RPMI7951 (cell line): ENCODE results near the gene YEATS2. TPM values are rescaled to one million over a fixed set of nuclear protein-coding genes. Genes with fewer than 3 reads are reported as not detected.

ENCODE experiments used
- DNase-seq: peaks from one replicate; pipeline ENCODE4 v3.0.0-alpha.2; 2012; ENCODE audit warnings: low read depth
- total RNA-seq: library from RNA; depleted of rRNA; stranded (reverse); fragments of >200 nt; shearing (Covaris generic); gene quantifications from 2 replicates; pipeline ENCODE4 v1.2.3, GENCODE V29; 2014

YEATS2 gene
- total RNA-seq, 1 experiment from 2014 or later = 33.2 TPM

- no peak for DNase-seq
Observed at GRCh38 chr3:183812761-183813445, 115.3 kb downstream of the YEATS2 start.

- DNase-seq = no peak
Observed at GRCh38 chr3:183814240-183814639, 116.6 kb downstream of the YEATS2 start.

GRCh38 chr3:183815563-183815940 is 118.0 kb downstream of the YEATS2 start:
- no peak for DNase-seq

GRCh38 chr3:183815951-183816475 is 118.4 kb downstream of the YEATS2 start:
- DNase-seq = no peak

- no peak for DNase-seq
Observed at GRCh38 chr3:183816681-183817510, 119.3 kb downstream of the YEATS2 start.

- DNase-seq = no peak
Observed at GRCh38 chr3:183817639-183818038, 120.0 kb downstream of the YEATS2 start.

GRCh38 chr3:183818041-183818620 is 120.5 kb downstream of the YEATS2 start:
- DNase-seq = no peak

- DNase-seq = no peak
Observed at GRCh38 chr3:183818706-183819624, 121.4 kb downstream of the YEATS2 start.

GRCh38 chr3:183819831-183820230 is 122.2 kb downstream of the YEATS2 start:
- DNase-seq = no peak

- DNase-seq = no peak
Observed at GRCh38 chr3:183822631-183823030, 125.0 kb downstream of the YEATS2 start.

GRCh38 chr3:183823963-183824362 is 126.4 kb downstream of the YEATS2 start:
- no peak for DNase-seq

GRCh38 chr3:183824761-183825455 is 127.3 kb downstream of the YEATS2 start:
- DNase-seq = peak; percentile 22

GRCh38 chr3:183825456-183826161 is 128.0 kb downstream of the YEATS2 start, which contains the start of gene MAP6D1:
MAP6D1 (minus strand) TSS chr3:183825577; CDS start chr3:183825547, 30 bp downstream.
- DNase-seq = peak; percentile 55

- no peak for DNase-seq
Observed at GRCh38 chr3:183826448-183827250, 129.1 kb downstream of the YEATS2 start.

- DNase-seq = no peak
Observed at GRCh38 chr3:183827809-183828537, 130.4 kb downstream of the YEATS2 start.

- DNase-seq = no peak
Observed at GRCh38 chr3:183828538-183828870, 130.9 kb downstream of the YEATS2 start.

GRCh38 chr3:183829466-183829865 is 131.9 kb downstream of the YEATS2 start:
- no peak for DNase-seq

GRCh38 chr3:183830187-183830586 is 132.6 kb downstream of the YEATS2 start:
- DNase-seq = no peak

GRCh38 chr3:183833516-183833915 is 135.9 kb downstream of the YEATS2 start:
- DNase-seq = no peak
